Stimulated activated CD8-positive, alpha-beta memory T cell treated with anti-CD3 and anti-CD28 coated beads, Interleukin-12 subunit alpha, Interleukin-12 subunit beta, amount 100 ng/mL, for 24 hours (primary cell): ENCODE data around the gene MAGI3.

ENCODE experiments used
- DNase-seq: peaks from one replicate; pipeline ENCODE4 v3.0.0-alpha.2; 2020; ENCODE audit errors: extremely low read depth

Gene MAGI3

GRCh38 chr1:113659035-113659434 is 268.7 kb downstream of the MAGI3 start:
- no peak for DNase-seq

DNA sequence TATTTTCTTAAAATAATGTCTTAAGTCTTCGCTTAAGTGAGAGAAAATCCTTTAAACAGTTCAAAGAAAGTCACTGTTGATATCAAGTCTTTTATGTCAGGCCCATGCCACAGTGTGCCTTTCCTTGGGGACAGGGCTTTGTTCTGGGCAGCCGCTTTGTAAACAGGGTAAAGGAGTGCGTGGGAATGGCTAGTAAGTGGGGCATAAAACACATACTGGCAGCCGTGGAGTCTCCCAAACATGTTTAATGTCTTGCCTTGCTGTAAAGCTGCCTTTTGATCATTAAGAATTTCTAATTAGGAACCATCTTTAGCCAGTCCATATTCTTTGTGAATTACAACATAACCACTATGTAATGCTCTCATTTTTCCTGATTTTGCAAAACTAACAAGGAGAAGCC is 269.2 kb downstream of the MAGI3 start:
- DNase-seq = no peak

DNA sequence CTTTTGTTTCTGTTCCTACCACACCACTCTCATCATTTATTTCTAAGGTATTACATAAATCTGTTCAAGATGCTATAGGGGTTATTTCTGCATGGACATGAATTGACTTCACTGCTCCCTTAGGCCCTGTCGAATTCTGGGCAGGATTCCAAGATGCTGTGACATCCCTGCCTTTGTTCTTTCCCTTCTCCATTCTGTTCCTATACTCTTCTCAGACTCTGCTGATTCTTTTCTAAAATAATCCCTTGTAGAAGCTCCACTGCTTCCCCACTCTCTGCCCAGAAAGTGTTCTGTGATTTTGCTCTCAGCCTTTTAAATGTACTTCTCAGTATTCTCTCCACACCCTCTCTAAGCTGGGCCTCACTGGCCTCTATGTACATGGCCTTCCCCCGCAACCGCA is 269.8 kb downstream of the MAGI3 start:
- DNase-seq = no peak

DNA sequence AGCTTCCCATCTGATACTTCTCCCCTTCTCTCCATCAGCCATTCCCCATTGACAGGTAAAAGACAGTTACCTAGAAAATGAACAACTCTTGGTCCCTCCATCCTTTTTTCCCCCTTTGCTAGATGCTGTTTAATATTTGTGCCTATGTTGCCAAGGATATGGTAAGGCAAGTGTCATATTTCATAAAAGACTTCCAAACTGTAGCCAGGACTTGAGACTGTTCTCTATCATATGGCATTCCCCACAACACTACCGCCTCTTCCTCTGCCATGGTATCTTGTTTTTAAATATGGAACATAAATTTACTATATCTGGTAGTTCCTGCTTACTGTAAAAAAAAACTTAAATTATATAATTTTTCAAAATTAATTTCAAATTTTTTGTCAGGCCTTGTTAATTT is 271.8 kb downstream of the MAGI3 start:
- DNase-seq = no peak

DNA sequence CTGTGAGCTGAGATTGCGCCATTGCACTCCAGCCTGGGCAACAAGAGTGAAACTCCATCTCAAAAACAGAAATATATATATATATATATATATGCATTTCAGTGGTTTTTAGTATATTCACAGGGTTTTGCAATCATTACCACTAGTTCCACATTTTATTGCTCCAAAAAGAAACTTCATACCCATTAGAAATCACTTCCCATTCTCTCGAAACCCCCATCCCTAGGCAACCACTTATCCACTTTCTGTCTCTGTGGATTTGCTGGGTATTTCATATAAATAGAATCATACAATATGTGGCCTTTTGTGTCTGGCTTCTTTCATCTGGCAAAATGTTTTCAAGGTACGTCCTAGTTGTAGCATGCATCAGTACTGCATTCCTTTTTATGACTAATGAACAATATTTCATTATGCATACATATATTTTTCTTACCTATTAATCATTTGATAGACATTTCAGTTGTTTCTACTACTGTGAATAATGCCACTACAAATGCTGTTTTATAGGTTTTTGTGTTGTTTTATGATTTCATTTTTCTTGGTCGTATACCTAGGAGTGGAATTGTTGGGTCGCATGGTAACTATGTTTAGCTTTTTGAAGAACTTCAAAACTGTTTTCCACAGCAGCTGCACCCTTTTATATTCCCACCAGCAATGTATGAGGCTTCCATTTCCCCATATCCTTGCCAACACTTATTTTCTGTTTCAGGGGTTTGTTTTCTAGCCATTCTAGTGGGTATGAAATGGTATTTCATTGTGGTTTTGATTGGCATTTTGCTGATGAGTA is 273.0 kb downstream of the MAGI3 start:
- no peak for DNase-seq

DNA sequence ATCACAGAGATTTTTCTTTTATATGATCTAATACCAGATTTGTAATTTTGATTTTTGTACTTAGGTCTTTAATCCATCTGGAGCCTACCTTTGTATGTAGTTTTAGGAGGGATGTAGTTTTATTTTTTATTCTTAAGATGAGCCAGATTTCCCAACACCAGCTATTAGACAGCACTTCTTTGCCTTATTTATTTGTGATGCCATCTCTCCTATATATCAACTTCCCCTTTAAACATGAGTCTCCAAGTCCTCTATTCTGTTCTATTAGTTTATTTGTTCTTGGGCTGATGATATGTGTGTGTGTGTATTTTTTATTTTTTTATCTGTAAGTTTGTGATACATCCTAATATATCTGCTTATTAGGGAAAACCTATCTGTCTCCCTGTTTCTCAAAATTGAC is 274.8 kb downstream of the MAGI3 start:
- no peak for DNase-seq

DNA sequence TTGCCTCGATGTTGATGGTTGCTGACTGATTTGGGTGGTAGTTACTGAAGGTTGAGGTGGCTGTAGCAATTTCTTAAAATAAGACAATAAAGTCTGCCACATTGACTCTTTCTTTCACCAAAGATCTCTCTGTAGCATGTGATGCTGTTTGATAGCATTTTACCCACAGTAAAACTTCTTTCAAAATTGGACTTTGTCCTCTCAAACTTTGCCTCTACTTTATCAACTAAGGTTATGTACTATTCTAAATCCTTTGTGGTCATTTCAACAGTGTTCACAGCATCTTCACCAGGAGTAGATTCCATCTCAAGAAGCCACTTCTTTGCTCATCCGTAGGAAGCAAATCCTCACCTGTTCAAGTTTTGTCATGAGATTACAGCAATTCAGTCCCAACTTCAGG is 275.8 kb downstream of the MAGI3 start:
- DNase-seq = no peak

- DNase-seq = no peak
Measured at GRCh38 chr1:113669988-113670387, 279.7 kb downstream of the MAGI3 start.

GRCh38 chr1:113670650-113671049 is 280.3 kb downstream of the MAGI3 start:
- DNase-seq = no peak

DNA sequence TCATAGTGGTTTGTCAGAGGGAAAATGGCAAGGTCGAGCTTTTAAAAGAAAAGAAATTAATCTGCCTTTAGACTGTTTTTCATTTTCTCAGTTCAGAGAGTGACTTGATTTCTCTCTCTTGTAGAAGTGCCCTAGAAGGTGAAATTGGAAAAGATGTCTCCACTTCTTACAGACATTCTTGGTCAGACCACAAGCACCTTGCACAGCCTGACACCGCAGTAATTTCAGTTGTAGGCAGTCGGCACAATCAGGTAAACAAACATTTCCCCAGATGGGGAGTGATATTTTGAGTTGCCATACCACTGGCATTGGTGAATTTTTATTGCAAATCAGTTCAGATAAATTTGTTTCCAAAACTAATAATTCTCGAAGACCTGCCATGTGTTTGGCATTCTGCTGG is 282.2 kb downstream of the MAGI3 start:
- no peak for DNase-seq

- no peak for DNase-seq
Measured at GRCh38 chr1:113674591-113674990, 284.3 kb downstream of the MAGI3 start.

DNA sequence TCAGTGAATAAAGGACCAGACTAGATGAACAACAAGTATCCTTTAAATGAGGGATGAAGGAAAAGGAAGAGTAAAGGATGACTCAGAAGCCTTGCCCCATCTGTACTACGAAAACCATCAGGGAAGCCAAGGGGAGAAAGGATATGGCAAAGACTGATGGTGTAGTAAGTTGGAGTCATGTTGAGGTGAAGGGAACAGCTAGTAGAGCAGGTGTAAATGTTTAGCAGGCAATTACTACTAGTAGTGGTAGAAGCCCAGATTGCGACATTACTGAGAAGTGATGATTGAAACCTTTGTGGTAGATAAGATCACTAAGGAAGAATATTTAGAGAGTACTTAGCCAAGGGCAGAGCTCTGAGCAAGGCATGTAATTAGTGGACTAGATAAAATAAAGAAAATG is 285.0 kb downstream of the MAGI3 start:
- DNase-seq = no peak

- no peak for DNase-seq
Measured at GRCh38 chr1:113676524-113676923, 286.2 kb downstream of the MAGI3 start.

GRCh38 chr1:113677250-113678158 is 287.2 kb downstream of the MAGI3 start:
- DNase-seq = no peak

DNA sequence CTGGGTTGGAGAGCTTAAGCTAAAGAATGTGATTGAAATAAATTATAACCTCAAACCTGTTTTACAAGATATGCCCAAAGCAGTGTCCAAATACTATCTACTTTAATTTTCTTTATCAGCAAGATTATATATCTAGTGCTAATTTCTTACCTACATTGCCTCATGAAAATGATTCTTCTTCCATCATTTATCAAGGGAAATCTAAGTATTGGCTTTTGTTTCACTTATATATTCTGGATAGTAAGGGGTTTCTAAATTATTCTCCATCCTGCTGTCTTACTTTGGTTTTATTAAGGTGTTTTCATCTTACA is 287.8 kb downstream of the MAGI3 start:
- no peak for DNase-seq

DNA sequence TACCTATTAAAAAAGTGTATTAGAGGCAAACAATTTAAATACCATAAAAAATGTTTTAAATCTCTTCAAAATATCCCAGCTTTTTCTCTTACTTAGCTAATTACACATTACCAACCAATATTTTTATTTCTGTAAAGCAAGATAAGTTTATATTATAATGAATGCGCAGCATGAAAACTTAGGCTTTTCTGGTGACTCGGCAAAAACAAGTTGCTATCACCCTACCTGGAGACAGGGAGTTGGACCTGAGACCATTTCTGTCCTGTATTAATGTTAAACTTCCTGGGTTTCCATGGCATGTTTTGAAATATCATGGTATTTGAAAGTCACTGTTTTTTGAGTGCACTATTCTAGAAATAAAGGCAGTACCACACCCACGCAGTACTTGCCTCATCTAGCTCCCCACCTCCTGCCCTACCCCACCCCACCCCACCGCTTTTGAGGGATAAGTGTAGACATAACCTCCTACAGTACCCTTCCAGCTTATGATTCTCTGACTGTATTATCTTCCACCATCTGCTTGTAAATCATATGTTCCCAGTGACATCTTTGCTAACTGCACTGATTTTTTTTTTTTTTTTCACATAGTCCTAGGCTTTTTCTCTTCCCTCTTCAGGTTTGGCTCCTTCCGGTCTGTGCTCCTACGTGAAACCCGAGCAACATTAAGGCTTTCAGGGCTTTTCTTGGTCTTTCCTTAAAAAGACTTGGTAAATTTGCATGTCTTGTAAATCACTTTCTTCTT is 291.5 kb downstream of the MAGI3 start:
- DNase-seq = no peak

GRCh38 chr1:113683384-113684152 is 293.3 kb downstream of the MAGI3 start:
- no peak for DNase-seq

DNA sequence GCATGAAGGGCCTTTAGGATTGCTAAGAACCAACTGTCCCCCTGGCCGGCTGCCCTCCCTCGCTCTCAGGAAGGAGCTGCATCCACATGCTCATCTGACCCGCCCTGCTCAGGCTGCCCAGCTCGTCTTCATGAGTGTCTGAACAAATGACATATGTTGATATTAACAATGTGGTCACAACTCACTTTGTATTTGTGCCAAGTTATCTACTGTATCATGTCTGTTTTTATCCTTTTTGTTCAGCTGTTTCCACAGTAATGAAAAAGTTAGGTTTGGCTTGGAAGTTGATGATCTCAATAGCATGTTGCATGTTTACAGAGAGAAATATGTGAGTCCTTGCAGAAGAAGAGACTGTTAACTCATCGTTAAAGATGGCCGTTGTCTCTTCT is 293.8 kb downstream of the MAGI3 start:
- no peak for DNase-seq

DNA sequence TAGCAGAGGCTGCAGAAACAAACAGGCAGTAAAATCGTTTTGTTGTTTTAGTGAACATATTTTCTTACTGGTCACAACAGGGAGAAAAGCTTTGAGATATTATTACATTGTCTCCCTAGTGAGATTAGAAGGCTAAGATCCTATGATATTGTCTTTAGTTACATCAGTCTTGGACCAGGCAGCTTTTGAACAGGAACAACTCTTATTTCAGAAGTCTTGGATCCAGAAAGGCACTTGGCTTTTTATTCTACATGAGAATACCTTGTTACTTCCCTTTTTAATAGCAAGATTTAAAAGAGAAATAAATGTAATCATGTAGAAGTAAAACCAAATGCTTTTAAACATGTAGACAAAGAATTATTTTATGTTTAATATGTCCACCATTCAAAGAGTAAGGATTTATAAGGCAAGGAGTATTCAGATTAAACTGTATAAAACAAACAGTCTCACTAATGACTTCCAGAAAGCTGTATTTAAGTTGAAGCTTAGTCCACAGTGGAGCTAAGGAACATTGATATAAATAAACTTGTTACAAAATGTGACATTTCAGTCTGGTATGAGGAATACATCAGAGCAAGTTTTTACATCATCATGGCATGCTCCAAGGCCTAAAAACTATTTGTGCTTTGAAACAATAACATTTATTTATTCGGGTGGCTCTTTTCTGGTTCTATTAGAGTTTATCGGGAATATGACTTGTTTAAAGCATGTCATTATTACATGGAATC is 296.7 kb downstream of the MAGI3 start:
- no peak for DNase-seq

DNA sequence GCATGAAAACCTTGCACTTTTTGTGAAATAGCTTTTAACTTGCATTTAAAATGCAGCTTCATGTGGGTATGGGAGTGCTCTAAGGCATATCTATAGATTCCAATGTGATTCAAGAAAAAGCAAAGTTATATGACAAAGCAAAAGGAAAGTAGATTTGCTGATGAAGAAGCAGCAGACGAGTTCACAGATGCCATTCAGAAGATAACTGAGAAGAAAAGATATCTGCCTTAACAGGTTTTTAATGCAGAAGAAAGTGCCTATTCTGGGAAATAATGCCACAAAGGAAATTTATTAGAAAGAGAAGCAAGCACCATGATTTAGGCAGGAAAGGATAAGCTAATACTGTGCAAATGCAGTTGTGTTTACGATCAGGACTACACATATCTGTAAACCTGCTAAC is 300.9 kb downstream of the MAGI3 start:
- no peak for DNase-seq

DNA sequence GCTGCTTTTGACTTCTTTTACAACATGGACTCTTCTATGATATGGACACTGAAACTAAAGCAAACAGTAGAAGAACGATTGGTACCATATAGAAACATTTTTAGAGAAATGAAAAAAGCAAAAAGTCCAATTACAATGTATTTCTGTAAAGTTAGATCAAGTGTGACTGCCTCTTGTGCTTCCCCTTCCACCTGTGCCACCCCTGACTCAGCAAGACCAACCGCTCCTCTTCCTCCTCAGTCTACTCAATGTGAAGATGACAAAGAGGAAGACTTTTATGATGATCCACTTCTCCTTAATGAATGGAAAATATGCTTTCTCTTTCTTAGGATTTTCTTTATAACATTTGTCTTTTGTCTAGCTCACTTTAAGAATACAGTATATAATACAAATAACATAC is 302.0 kb downstream of the MAGI3 start:
- no peak for DNase-seq
